ENCODE measurements around the gene KLF15. TPM values are rescaled to one million over a fixed set of nuclear protein-coding genes. Genes with fewer than 3 reads are reported as not detected.

The KLF15 gene
- total and polyA plus RNA-seq, 2 of the 4 experiments (the other 2 are of a cell fraction): 0.18 to 0.24 TPM

DNA sequence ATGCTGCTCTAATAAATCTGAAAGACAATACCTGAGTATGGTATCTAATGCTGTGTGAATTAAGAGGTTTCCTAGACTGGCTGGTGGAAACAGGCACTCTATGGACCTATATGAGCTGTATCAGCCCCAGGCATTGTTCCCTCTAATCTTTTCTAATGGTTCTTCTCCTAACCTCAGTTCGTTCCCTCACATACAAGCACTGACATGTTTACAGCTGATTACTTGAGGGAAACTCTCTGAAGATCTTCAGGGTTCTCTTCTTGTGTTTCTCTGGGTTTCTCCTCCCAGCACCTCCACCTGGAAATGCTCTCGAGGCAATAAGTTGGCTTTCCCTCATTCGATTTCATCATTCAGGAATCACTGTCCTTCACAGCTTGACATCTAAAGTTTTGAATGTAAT is 52.9 kb downstream of the KLF15 start:
- H3K14ac ChIP-seq (replicated peaks; ENCODE audit: low read depth, low read length): peak overlapping the region; percentile 59
- no peak for TF ChIP-seq CHD1 (IDR thresholded peaks at IDR 0.05; ENCODE audit: low read depth, low read length)
- TF ChIP-seq RAD21 (IDR thresholded peaks at IDR 0.05; ENCODE audit: low read length): no peak
- TF ChIP-seq, protein P1, sequence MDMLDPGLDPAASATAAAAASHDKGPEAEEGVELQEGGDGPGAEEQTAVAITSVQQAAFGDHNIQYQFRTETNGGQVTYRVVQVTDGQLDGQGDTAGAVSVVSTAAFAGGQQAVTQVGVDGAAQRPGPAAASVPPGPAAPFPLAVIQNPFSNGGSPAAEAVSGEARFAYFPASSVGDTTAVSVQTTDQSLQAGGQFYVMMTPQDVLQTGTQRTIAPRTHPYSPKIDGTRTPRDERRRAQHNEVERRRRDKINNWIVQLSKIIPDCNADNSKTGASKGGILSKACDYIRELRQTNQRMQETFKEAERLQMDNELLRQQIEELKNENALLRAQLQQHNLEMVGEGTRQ (IDR thresholded peaks at IDR 0.05; ENCODE audit: low read depth, low read length): no peak
- TF ChIP-seq RFX5 (IDR thresholded peaks at IDR 0.05; ENCODE audit: low read depth, low read length): no peak
- TF ChIP-seq MXI1 (IDR thresholded peaks at IDR 0.05; ENCODE audit: borderline replicate concordance, low read depth, low read length): no peak
- no peak for TF ChIP-seq MAFK (IDR thresholded peaks at IDR 0.05; ENCODE audit: low read depth, low read length)
- no peak for TF ChIP-seq RCOR1 (IDR thresholded peaks at IDR 0.05; ENCODE audit: insufficient replicate concordance, low read length)
- TF ChIP-seq SMC3 (IDR thresholded peaks at IDR 0.05; ENCODE audit: low read depth, low read length): no peak
- TF ChIP-seq, protein P2, sequence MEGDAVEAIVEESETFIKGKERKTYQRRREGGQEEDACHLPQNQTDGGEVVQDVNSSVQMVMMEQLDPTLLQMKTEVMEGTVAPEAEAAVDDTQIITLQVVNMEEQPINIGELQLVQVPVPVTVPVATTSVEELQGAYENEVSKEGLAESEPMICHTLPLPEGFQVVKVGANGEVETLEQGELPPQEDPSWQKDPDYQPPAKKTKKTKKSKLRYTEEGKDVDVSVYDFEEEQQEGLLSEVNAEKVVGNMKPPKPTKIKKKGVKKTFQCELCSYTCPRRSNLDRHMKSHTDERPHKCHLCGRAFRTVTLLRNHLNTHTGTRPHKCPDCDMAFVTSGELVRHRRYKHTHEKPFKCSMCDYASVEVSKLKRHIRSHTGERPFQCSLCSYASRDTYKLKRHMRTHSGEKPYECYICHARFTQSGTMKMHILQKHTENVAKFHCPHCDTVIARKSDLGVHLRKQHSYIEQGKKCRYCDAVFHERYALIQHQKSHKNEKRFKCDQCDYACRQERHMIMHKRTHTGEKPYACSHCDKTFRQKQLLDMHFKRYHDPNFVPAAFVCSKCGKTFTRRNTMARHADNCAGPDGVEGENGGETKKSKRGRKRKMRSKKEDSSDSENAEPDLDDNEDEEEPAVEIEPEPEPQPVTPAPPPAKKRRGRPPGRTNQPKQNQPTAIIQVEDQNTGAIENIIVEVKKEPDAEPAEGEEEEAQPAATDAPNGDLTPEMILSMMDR (conservative IDR thresholded peaks at IDR 0.05; ENCODE audit: low read depth, low read length): no peak
- no peak for TF ChIP-seq NFE2L2 (IDR thresholded peaks at IDR 0.05; ENCODE audit: low read depth, low read length)
- no peak for TF ChIP-seq FOS (IDR thresholded peaks at IDR 0.05; ENCODE audit: low read depth, low read length)
- TF ChIP-seq, protein P3, sequence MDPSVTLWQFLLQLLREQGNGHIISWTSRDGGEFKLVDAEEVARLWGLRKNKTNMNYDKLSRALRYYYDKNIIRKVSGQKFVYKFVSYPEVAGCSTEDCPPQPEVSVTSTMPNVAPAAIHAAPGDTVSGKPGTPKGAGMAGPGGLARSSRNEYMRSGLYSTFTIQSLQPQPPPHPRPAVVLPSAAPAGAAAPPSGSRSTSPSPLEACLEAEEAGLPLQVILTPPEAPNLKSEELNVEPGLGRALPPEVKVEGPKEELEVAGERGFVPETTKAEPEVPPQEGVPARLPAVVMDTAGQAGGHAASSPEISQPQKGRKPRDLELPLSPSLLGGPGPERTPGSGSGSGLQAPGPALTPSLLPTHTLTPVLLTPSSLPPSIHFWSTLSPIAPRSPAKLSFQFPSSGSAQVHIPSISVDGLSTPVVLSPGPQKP (IDR thresholded peaks at IDR 0.05; ENCODE audit: borderline replicate concordance, low read depth, low read length): no peak
- TF ChIP-seq BHLHE40 (IDR thresholded peaks at IDR 0.05; ENCODE audit: low read depth, low read length): no peak
- no peak for TF ChIP-seq CEBPB (IDR thresholded peaks at IDR 0.05; ENCODE audit: low read depth, low read length)
- TF ChIP-seq POLR2A (IDR thresholded peaks at IDR 0.05; ENCODE audit: low read depth, low read length): no peak
- no peak for TF ChIP-seq MAZ (IDR thresholded peaks at IDR 0.05; ENCODE audit: borderline replicate concordance, low read depth, low read length)
- no peaks in the 10 kb centered on the region for H4K20me1 ChIP-seq (ENCODE audit: insufficient read depth, low read length)
- no peak overlapping the region for H3K23ac ChIP-seq (ENCODE audit: low read depth, low read length)
- 0 out of 3 replicates have a peak overlapping the region, but pooled peaks have one; percentile 16 for H2BK15ac ChIP-seq (ENCODE audit: low read depth, low read length)
- dilution Hi-C loops (cut with HindIII; ENCODE audit: low sequenced_read_pairs, unreplicated experiment) (no loop called here), in situ Hi-C loops (cut with MboI; ENCODE audit: low sequenced_read_pairs) (no loop called here), intact Hi-C loops (cut with micrococcal nuclease) (no loop called here)
- no peak overlapping the region for H3K4me3 ChIP-seq (ENCODE audit: insufficient read depth, low read depth, low read length)
- H3K27me3 ChIP-seq (ENCODE audit: control insufficient read depth, insufficient read depth, low read length): no peaks in the 10 kb centered on the region
- H3K9me3 ChIP-seq (ENCODE audit: control insufficient read depth, insufficient read depth, low read length): no peaks in the 10 kb centered on the region
- POLR2A ChIA-PET (ENCODE audit: unreplicated experiment): no interaction called here
- H2AFZ ChIP-seq (replicated peaks; ENCODE audit: low read length, poor library complexity): no peak overlapping the region
- H3K4me1 ChIP-seq (ENCODE audit: control insufficient read depth, insufficient read depth, low read length): peaks cover 14% of the 10 kb centered on the region
- no TSS peak for BruUV-seq (replicated peaks)
- H3K36me3 ChIP-seq (ENCODE audit: control insufficient read depth, insufficient read depth, low read length): no peaks in the 10 kb centered on the region
- DNase-seq (no peak), ATAC-seq (ENCODE audit: low read depth) (no peak)
- no peak overlapping the region for H3K4me2 ChIP-seq (ENCODE audit: low read depth, low read length)
- CTCF ChIA-PET: interaction anchor here (0.6 kb wide), 1 partner anchor 10 kb away, joined by 5 read pairs; no protein-coding TSS in a partner anchor
- no peak overlapping the region for H3K4ac ChIP-seq (ENCODE audit: low read depth, low read length)
- no CpG with 5 or more reads among the region's 3 CpGs for WGBS, 2 experiments (ENCODE audit: extremely low coverage in 2 of 2, insufficient read length in 1 of 2)
- peak overlapping the region; percentile 60; the same call in 1 of the 2 replicates for H3K18ac ChIP-seq (ENCODE audit: low read depth, low read length)
- H3K56ac ChIP-seq (ENCODE audit: extremely low read depth, insufficient read depth, low read length): no peak overlapping the region
- H4K5ac ChIP-seq (ENCODE audit: low read depth, low read length): peak overlapping the region; percentile 33; the same call in 1 of the 2 replicates
- no peak overlapping the region for H3K27ac ChIP-seq (ENCODE audit: insufficient read depth, low read length)
- no peak overlapping the region for H3K9ac ChIP-seq (ENCODE audit: low read depth, low read length)
- peaks cover 13% of the 10 kb centered on the region for H3K9me1 ChIP-seq (ENCODE audit: insufficient read depth, low read length)
- H2AK9ac ChIP-seq (replicated peaks; ENCODE audit: low read depth, low read length, poor library complexity): no peak overlapping the region
- peak overlapping the region; percentile 4; the same call in 1 of the 2 replicates for H2AK5ac ChIP-seq (ENCODE audit: low read depth, low read length)
- peak overlapping the region; percentile 98 for H2BK5ac ChIP-seq (ENCODE audit: low read depth, low read length, poor library complexity, severe bottlenecking)
- H4K8ac ChIP-seq (ENCODE audit: low read depth in 2 of 2, low read length in 2 of 2): no peak overlapping the region; a peak in 1 of 4 replicates
- peak overlapping the region; percentile 46; the same call in 1 of the 2 replicates for H2BK120ac ChIP-seq (ENCODE audit: low read depth, low read length)
- no peaks in the 10 kb centered on the region for H3K79me1 ChIP-seq (ENCODE audit: low read depth in 1 of 2, low read length in 2 of 2)
- peak overlapping the region; percentile 27; the same call in 1 of the 2 replicates for H4K91ac ChIP-seq (ENCODE audit: insufficient read depth, low read depth, low read length)
- H2BK20ac ChIP-seq (ENCODE audit: low read depth, low read length): peak overlapping the region; percentile 20; the same call in 1 of the 2 replicates
